Fibroblast of lung (primary cell): ENCODE measurements around the gene SLCO1A2. TPM values are rescaled to one million over a fixed set of nuclear protein-coding genes. Genes with fewer than 3 reads are reported as not detected.

ENCODE experiments used
- DNase-seq, 2 donors: peaks; one replicate each; pipeline versions ENCODE4 v3.0.0 to v3.0.0-alpha.2; 2010; ENCODE audit warnings: low read depth in 2 of 2
- H2AFZ ChIP-seq: 2 replicates; pipeline ENCODE4 v1.5.1; 2012; ENCODE audit warnings: low read length, control low read depth, inconsistent platforms
- H3K27ac ChIP-seq: 2 replicates; pipeline ENCODE4 v1.5.1; 2011; ENCODE audit warnings: low read length, control low read depth; ENCODE audit not compliant: insufficient read depth
- H3K27me3 ChIP-seq: 2 replicates; pipeline ENCODE4 v1.5.1; 2011; ENCODE audit warnings: mild to moderate bottlenecking, low read length; ENCODE audit not compliant: control insufficient read depth, insufficient read depth
- H3K36me3 ChIP-seq: 2 replicates; pipeline ENCODE4 v1.5.1; 2011; ENCODE audit warnings: low read length; ENCODE audit not compliant: control insufficient read depth, insufficient read depth
- H3K4me1 ChIP-seq: 2 replicates; pipeline ENCODE4 v1.5.1; 2011; ENCODE audit warnings: low read length; ENCODE audit not compliant: control insufficient read depth, insufficient read depth; ENCODE audit errors: extremely low read depth
- H3K4me2 ChIP-seq: 2 replicates; pipeline ENCODE4 v1.5.1; 2011; ENCODE audit warnings: low read length, control low read depth; ENCODE audit not compliant: insufficient read depth; ENCODE audit errors: extremely low read depth
- H3K4me3 ChIP-seq, 4 experiments: fragments of 200-600 bp in 1 of 4; sonication (generic) in 1 of 4; replicated peaks in 1 of 4; 2 replicates each; pipeline ENCODE4 v1.5.1; 2011 to 2016; ENCODE audit warnings: low read length in 4 of 4, low read depth in 3 of 4, mild to moderate bottlenecking in 3 of 4, control low read depth in 2 of 4, inconsistent platforms in 1 of 4, mixed read lengths in 1 of 4; ENCODE audit not compliant: insufficient read depth in 1 of 4; ENCODE audit errors: control extremely low read depth in 1 of 4
- H3K79me2 ChIP-seq: 2 replicates; pipeline ENCODE4 v1.5.1; 2012; ENCODE audit warnings: mild to moderate bottlenecking, low read length, inconsistent platforms; ENCODE audit not compliant: control insufficient read depth, insufficient read depth
- H3K9ac ChIP-seq: 2 replicates; pipeline ENCODE4 v1.5.1; 2011; ENCODE audit warnings: mild to moderate bottlenecking, low read length, control low read depth; ENCODE audit not compliant: insufficient read depth
- H3K9me3 ChIP-seq: 2 replicates; pipeline ENCODE4 v1.5.1; 2012; ENCODE audit warnings: low read depth, low read length; ENCODE audit not compliant: control insufficient read depth, insufficient read depth
- H4K20me1 ChIP-seq: 2 replicates; pipeline ENCODE4 v1.5.1; 2011; ENCODE audit warnings: low read length; ENCODE audit not compliant: control insufficient read depth, insufficient read depth; ENCODE audit errors: extremely low read depth
- CTCF ChIP-seq, 2 donors: IDR thresholded peaks in 1 of 2; conservative IDR thresholded peaks in 1 of 2; 1 replicate in 1 of 2; 2 replicates in 1 of 2; pipeline ENCODE4 v1.5.1; 2011 to 2012; ENCODE audit warnings: low read length in 2 of 2, control low read depth in 1 of 2, inconsistent platforms in 1 of 2, low read depth in 1 of 2, mild to moderate bottlenecking in 1 of 2
- EZH2 ChIP-seq: IDR thresholded peaks from 2 replicates; pipeline ENCODE4 v1.5.1; 2012; ENCODE audit warnings: low read length, control low read depth, mild to moderate bottlenecking; ENCODE audit errors: missing control alignments
- polyA plus RNA-seq, 2 donors: library from polyadenylated mRNA; depleted of rRNA in 1 of 2; stranded (reverse) in 1 of 2; unstranded in 1 of 2; fragments of >200 nt; gene quantifications; 2 replicates each; pipeline ENCODE4 v1.2.1, GENCODE V29; 2011 to 2012; ENCODE audit warnings: missing spikeins in 1 of 2
- total RNA-seq: library from RNA; depleted of rRNA; stranded (reverse); fragments of >200 nt; gene quantifications from 2 replicates; pipeline ENCODE4 v1.2.1, GENCODE V29; 2014

The SLCO1A2 gene
- total and polyA plus RNA-seq, 2 donors (not counting 1 experiment from before 2014, with no cell fraction given) = not detected

GRCh38 chr12:21346542-21347205 is 12.0 kb upstream of the SLCO1A2 start:
- TF ChIP-seq EZH2 = no peak
- no peak for TF ChIP-seq CTCF (conservative IDR thresholded peaks at IDR 0.05 in 1 of 2, IDR thresholded peaks at IDR 0.05 in 1 of 2; ENCODE audit: low read depth in 1 of 2, low read length in 2 of 2)
- H3K27ac ChIP-seq = no peak overlapping the region
- H3K4me1 ChIP-seq = no peaks in the 10 kb centered on the region
- no peak overlapping the region for H3K9ac ChIP-seq
- DNase-seq = no peak
- no peaks in the 10 kb centered on the region for H3K9me3 ChIP-seq
- no peaks in the 10 kb centered on the region for H4K20me1 ChIP-seq
- no peaks in the 10 kb centered on the region for H3K79me2 ChIP-seq
- no peaks in the 10 kb centered on the region for H3K36me3 ChIP-seq
- H3K27me3 ChIP-seq = no peaks in the 10 kb centered on the region
- H2AFZ ChIP-seq = no peak overlapping the region
- no peak overlapping the region for H3K4me3 ChIP-seq
- no peak overlapping the region for H3K4me2 ChIP-seq

GRCh38 chr12:21343636-21344035 is 8.9 kb upstream of the SLCO1A2 start:
- no peaks in the 10 kb centered on the region for H3K9me3 ChIP-seq
- TF ChIP-seq EZH2 (no peak), CTCF (conservative IDR thresholded peaks at IDR 0.05 in 1 of 2, IDR thresholded peaks at IDR 0.05 in 1 of 2; ENCODE audit: low read depth in 1 of 2, low read length in 2 of 2) (no peak)
- no peak overlapping the region for H3K4me3 ChIP-seq
- no peaks in the 10 kb centered on the region for H3K36me3 ChIP-seq
- no peaks in the 10 kb centered on the region for H4K20me1 ChIP-seq
- H3K4me2 ChIP-seq = no peak overlapping the region
- H3K27ac ChIP-seq = no peak overlapping the region
- no peaks in the 10 kb centered on the region for H3K27me3 ChIP-seq
- no peak overlapping the region for H2AFZ ChIP-seq
- no peak overlapping the region for H3K9ac ChIP-seq
- no peaks in the 10 kb centered on the region for H3K4me1 ChIP-seq
- DNase-seq = no peak
- no peaks in the 10 kb centered on the region for H3K79me2 ChIP-seq

GRCh38 chr12:21341769-21342168 is 7.1 kb upstream of the SLCO1A2 start:
- H2AFZ ChIP-seq = no peak overlapping the region
- H3K79me2 ChIP-seq = no peaks in the 10 kb centered on the region
- no peaks in the 10 kb centered on the region for H4K20me1 ChIP-seq

More at GRCh38 chr12:21341769-21342168, 7.1 kb upstream of the SLCO1A2 start:
- H3K4me2 ChIP-seq = no peak overlapping the region
- H3K27me3 ChIP-seq = no peaks in the 10 kb centered on the region
- no peaks in the 10 kb centered on the region for H3K9me3 ChIP-seq
- H3K4me3 ChIP-seq = no peak overlapping the region
- H3K36me3 ChIP-seq = no peaks in the 10 kb centered on the region
- TF ChIP-seq CTCF (conservative IDR thresholded peaks at IDR 0.05 in 1 of 2, IDR thresholded peaks at IDR 0.05 in 1 of 2; ENCODE audit: low read depth in 1 of 2, low read length in 2 of 2) (no peak), EZH2 (no peak)
- H3K9ac ChIP-seq = no peak overlapping the region
- H3K27ac ChIP-seq = no peak overlapping the region
- DNase-seq = no peak
- H3K4me1 ChIP-seq = no peaks in the 10 kb centered on the region
